GM19023 (cell line): ENCODE results near the gene CYSTM1.
"Not testable (repeated sequence)": the region's sequence is repeated elsewhere in the genome, so short reads cannot be mapped to it uniquely, and the experiment has no call there.

Source experiments
- ATAC-seq: cut with Tn5 transposase; IDR thresholded peaks from one replicate; pipeline ENCODE4 v1.9.1; 2021; ENCODE audit warnings: mild to moderate bottlenecking, moderate library complexity; ENCODE audit not compliant: unreplicated experiment

Gene CYSTM1

GRCh38 chr5:140148508-140148907 is 26.5 kb upstream of the CYSTM1 start:
- no peak for ATAC-seq

GRCh38 chr5:140150201-140150600 is 24.8 kb upstream of the CYSTM1 start:
- ATAC-seq, result no peak

GRCh38 chr5:140151144-140152021 is 23.6 kb upstream of the CYSTM1 start:
- ATAC-seq, result no peak

GRCh38 chr5:140152022-140152999 is 22.7 kb upstream of the CYSTM1 start:
- no peak for ATAC-seq

GRCh38 chr5:140153255-140153654 is 21.7 kb upstream of the CYSTM1 start:
- ATAC-seq, result no peak

GRCh38 chr5:140153905-140154304 is 21.1 kb upstream of the CYSTM1 start:
- ATAC-seq, result no peak

GRCh38 chr5:140154710-140155381 is 20.1 kb upstream of the CYSTM1 start:
- ATAC-seq, result not testable (repeated sequence)

GRCh38 chr5:140157032-140157781 is 17.8 kb upstream of the CYSTM1 start:
- peak; percentile 95 for ATAC-seq

GRCh38 chr5:140159014-140159927 is 15.7 kb upstream of the CYSTM1 start:
- no peak for ATAC-seq

GRCh38 chr5:140162275-140162674 is 12.7 kb upstream of the CYSTM1 start:
- no peak for ATAC-seq

GRCh38 chr5:140162781-140163180 is 12.2 kb upstream of the CYSTM1 start:
- ATAC-seq, result no peak

- ATAC-seq, result no peak
These were observed 9.7 kb upstream of the CYSTM1 start for GRCh38 chr5:140165101-140165922.

- ATAC-seq, result no peak
These were observed 9.1 kb upstream of the CYSTM1 start for GRCh38 chr5:140165923-140166270.

- ATAC-seq, result no peak
These were observed 8.1 kb upstream of the CYSTM1 start for GRCh38 chr5:140166911-140167310.

- ATAC-seq, result no peak
These were observed 6.6 kb upstream of the CYSTM1 start for GRCh38 chr5:140168371-140168770.

GRCh38 chr5:140169410-140169809 is 5.6 kb upstream of the CYSTM1 start:
- no peak for ATAC-seq

GRCh38 chr5:140172483-140172882 is 2.5 kb upstream of the CYSTM1 start:
- no peak for ATAC-seq

- no peak for ATAC-seq
These were observed 974 bp upstream of the CYSTM1 start for GRCh38 chr5:140174014-140174413.
